ENCODE measurements around the gene MARCO.

GRCh38 chr2:119010336-119010735 lies 68.3 kb downstream of the MARCO start:
- TF ChIP-seq POLR2A (IDR thresholded peaks at IDR 0.05) (no peak), CTCF (IDR thresholded peaks at IDR 0.05) (no peak), POLR2AphosphoS5 (IDR thresholded peaks at IDR 0.05) (no peak), EP300 (IDR thresholded peaks at IDR 0.05) (no peak)

Measured in stomach (tissue), 4 donors.